B cell (primary cell): Measurements from ENCODE around the gene ZC3H11A. TPM values are rescaled to one million over a fixed set of nuclear protein-coding genes. Genes with fewer than 3 reads are reported as not detected.

ENCODE experiments used
- ATAC-seq: fragments of 200-7000 bp; cut with Tn5 transposase; one replicate; pipeline ENCODE4 v1.10.0; 2021; ENCODE audit warnings: low read depth, mild to moderate bottlenecking, moderate number of reproducible peaks, moderate library complexity
- CTCF ChIA-PET: fragments of 350-600 bp; sonication (Branson Sonifier 250); formaldehyde crosslinking; loops from one replicate; lab custom pipeline; 2021; ENCODE audit warnings: antibody characterized with exemption, inconsistent platforms; lab: Charles Lee
- POLR2A ChIA-PET: fragments of 350-600 bp; sonication (Branson Sonifier 250); formaldehyde crosslinking; loops from one replicate; lab custom pipeline; 2021; ENCODE audit warnings: antibody characterized with exemption; lab: Charles Lee
- DNase-seq: peaks from one replicate; pipeline ENCODE4 v3.0.0; 2013
- H2AFZ ChIP-seq: 2 replicates; pipeline ENCODE4 v1.6.1; 2012; ENCODE audit warnings: mild to moderate bottlenecking, low read depth, low read length; ENCODE audit not compliant: insufficient read depth, poor library complexity, severe bottlenecking
- H3K27ac ChIP-seq, 2 donors: 1 replicate in 1 of 2; 2 replicates in 1 of 2; pipeline ENCODE4 v1.5.1; 2012 to 2013; ENCODE audit warnings: low read length in 2 of 2, mild to moderate bottlenecking in 2 of 2, moderate library complexity in 1 of 2
- H3K27me3 ChIP-seq, 4 experiments: fragments of 200-600 bp in 1 of 4; sonication (generic) in 1 of 4; replicated peaks in 1 of 4; 1 replicate in 2 of 4; 2 replicates in 2 of 4; pipeline versions ENCODE4 v1.6.1 to v1.7.0; 2013 to 2016; ENCODE audit warnings: low read length in 3 of 4, mild to moderate bottlenecking in 2 of 4, mixed read lengths in 1 of 4, moderate library complexity in 1 of 4; ENCODE audit not compliant: insufficient read depth in 4 of 4, control insufficient read depth in 3 of 4; ENCODE audit errors: control extremely low read depth in 1 of 4
- H3K36me3 ChIP-seq, 2 experiments: replicated peaks in 1 of 2; 1 replicate in 1 of 2; 2 replicates in 1 of 2; pipeline versions ENCODE4 v1.6.1 to v1.7.1; 2013; ENCODE audit warnings: low read length in 1 of 2; ENCODE audit not compliant: insufficient read depth in 2 of 2, control insufficient read depth in 1 of 2; ENCODE audit errors: control extremely low read depth in 1 of 2, extremely low read depth in 1 of 2
- H3K4me1 ChIP-seq, 2 donors: fragments of 200-600 bp in 1 of 2; sonication (generic) in 1 of 2; 1 replicate in 1 of 2; 2 replicates in 1 of 2; pipeline versions ENCODE4 v1.5.1 to v1.6.1; 2013 to 2017; ENCODE audit warnings: low read length in 2 of 2; ENCODE audit not compliant: control insufficient read depth in 2 of 2, insufficient read depth in 2 of 2
- H3K4me2 ChIP-seq: replicated peaks from 2 replicates; pipeline ENCODE3; 2012; ENCODE audit warnings: mild to moderate bottlenecking, low read depth, low read length; ENCODE audit not compliant: poor library complexity, severe bottlenecking
- H3K4me3 ChIP-seq, 5 experiments: fragments of 200-600 bp in 1 of 5; sonication (generic) in 1 of 5; 1 replicate in 3 of 5; 2 replicates in 2 of 5; pipeline versions ENCODE4 v1.5.1 to v1.7.0; 2011 to 2016; ENCODE audit warnings: low read length in 4 of 5, mild to moderate bottlenecking in 4 of 5, low read depth in 2 of 5, control low read depth in 1 of 5, moderate library complexity in 1 of 5; ENCODE audit not compliant: insufficient read depth in 1 of 5; ENCODE audit errors: control extremely low read depth in 1 of 5, extremely low read depth in 1 of 5
- H3K79me2 ChIP-seq: fragments of 200-600 bp; sonication (generic); one replicate; pipeline ENCODE4 v1.6.0; 2016; ENCODE audit warnings: low read length; ENCODE audit not compliant: control insufficient read depth, insufficient read depth
- H3K9ac ChIP-seq: fragments of 200-600 bp; sonication (generic); 2 replicates; pipeline ENCODE4 v1.6.1; 2017; ENCODE audit warnings: mild to moderate bottlenecking, low read length, moderate library complexity
- H3K9me3 ChIP-seq, 3 donors: one replicate each; pipeline versions ENCODE4 v1.6.1 to v1.7.1; 2013; ENCODE audit warnings: low read length in 2 of 3; ENCODE audit not compliant: control insufficient read depth in 2 of 3, insufficient read depth in 1 of 3; ENCODE audit errors: control extremely low read depth in 1 of 3
- H4K20me1 ChIP-seq: 2 replicates; pipeline ENCODE4 v1.6.0; 2012; ENCODE audit warnings: mild to moderate bottlenecking, low read length; ENCODE audit not compliant: insufficient read depth, control insufficient read depth, poor library complexity, severe bottlenecking
- H3K27ac Mint-ChIP-seq: one replicate; pipeline ENCODE4 v1.8.0; 2021; ENCODE audit warnings: mixed read lengths
- H3K27me3 Mint-ChIP-seq: one replicate; pipeline ENCODE4 v1.8.0; 2021; ENCODE audit warnings: mixed read lengths
- H3K4me1 Mint-ChIP-seq: one replicate; pipeline ENCODE4 v1.8.0; 2021; ENCODE audit warnings: mixed read lengths
- H3K4me3 Mint-ChIP-seq: one replicate; pipeline ENCODE4 v1.8.0; 2021; ENCODE audit warnings: mixed read lengths
- H3K9me3 Mint-ChIP-seq: one replicate; pipeline ENCODE4 v1.8.0; 2022; ENCODE audit warnings: mixed read lengths; ENCODE audit not compliant: insufficient read depth
- CTCF ChIP-seq: fragments of 200-600 bp; IDR thresholded peaks from one replicate; pipeline ENCODE4 v1.8.0; 2022; ENCODE audit warnings: antibody characterized with exemption, mild to moderate bottlenecking
- EZH2 ChIP-seq: IDR thresholded peaks from 2 replicates; pipeline ENCODE4 v1.6.1; 2012; ENCODE audit warnings: borderline replicate concordance, low read depth, mild to moderate bottlenecking, moderate library complexity, low read length; ENCODE audit not compliant: insufficient read depth, poor library complexity, severe bottlenecking
- WGBS: methylation state at CpG from one replicate; pipeline ENCODE4 v1.1.5; 2013; ENCODE audit warnings: missing lambda C conversion rate; ENCODE audit not compliant: insufficient coverage; 5-methylcytosine and 5-hydroxymethylcytosine counted together
- intact Hi-C: fragments of 100-400 bp; cut with micrococcal nuclease; formaldehyde crosslinking; loops from one replicate; pipeline ENCODE4 v1.10.0; 2022
- polyA plus RNA-seq: library from polyadenylated mRNA; depleted of rRNA; stranded (reverse); fragments of >200 nt; gene quantifications from 2 replicates; pipeline ENCODE4 v1.2.3, GENCODE V29; 2012
- total RNA-seq, 2 donors: library from RNA; stranded (reverse); fragments of 120-200 nt in 1 of 2; gene quantifications; 1 replicate in 1 of 2; 2 replicates in 1 of 2; pipeline versions ENCODE4 v1.2.3 to v1.2.4, GENCODE V29; 2013 to 2022

The ZC3H11A gene
- total and polyA plus RNA-seq, 2 donors (not counting 1 experiment from before 2014, with no cell fraction given) = 72.1 to 130 TPM

DNA sequence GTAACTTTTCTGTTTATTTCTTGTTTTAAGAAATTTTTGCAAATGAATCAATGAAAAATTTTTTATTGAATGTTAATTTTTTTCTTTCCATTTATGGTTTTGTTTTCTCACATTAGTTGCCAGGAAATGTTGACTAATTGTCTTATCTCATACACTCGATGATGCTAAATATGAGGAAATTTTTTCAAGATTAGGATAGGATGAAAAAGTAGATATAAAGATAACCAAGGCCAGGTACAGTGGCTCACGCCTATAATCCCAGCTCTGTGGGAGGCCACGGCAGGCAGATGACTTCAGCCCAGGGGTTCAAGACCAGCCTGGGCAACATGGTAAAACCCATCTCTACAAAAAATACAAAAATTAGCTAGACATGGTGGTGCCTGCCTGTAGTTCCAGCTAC, 17.8 kb upstream of the ZC3H11A start:
- no peaks in the 10 kb centered on the region for H3K9me3 ChIP-seq
- H3K27me3 ChIP-seq = no peaks in the 10 kb centered on the region
- no peak for TF ChIP-seq EZH2
- no peak for TF ChIP-seq CTCF
- WGBS = 93% methylated on average over 3 of the region's 3 CpGs
- H3K4me1 ChIP-seq = peaks cover 0 to 6% of the 10 kb centered on the region in 2 donors
- POLR2A ChIA-PET = no interaction called here
- H3K79me2 ChIP-seq = no peaks in the 10 kb centered on the region
- no peak overlapping the region for H3K27ac ChIP-seq
- no peak for ATAC-seq
- no peak for DNase-seq
- peaks cover 15% of the 10 kb centered on the region for H3K4me1 Mint-ChIP-seq
- no peak overlapping the region for H3K27ac Mint-ChIP-seq
- H3K36me3 ChIP-seq = peaks cover 5 to 13% of the 10 kb centered on the region in 2 experiments
- H3K9ac ChIP-seq = no peak overlapping the region
- no peak overlapping the region for H3K4me2 ChIP-seq
- no peaks in the 10 kb centered on the region for H4K20me1 ChIP-seq
- H3K9me3 Mint-ChIP-seq = no peaks in the 10 kb centered on the region
- intact Hi-C loops = loop anchor here (2.0 kb wide), 1 partner anchor 273 kb away; no protein-coding TSS in a partner anchor
- no peak overlapping the region for H3K4me3 Mint-ChIP-seq
- H3K27me3 Mint-ChIP-seq = no peaks in the 10 kb centered on the region
- CTCF ChIA-PET = interaction anchor here (1.5 to 4.0 kb wide), 7 partner anchors 44 to 274 kb away, joined by 3 to 25 read pairs (median 7); no protein-coding TSS in a partner anchor
- no peak overlapping the region for H3K4me3 ChIP-seq
- H2AFZ ChIP-seq = no peak overlapping the region

- Histone ChIP-seq H3K9ac (no peak overlapping the region), H3K4me1 (peaks cover 0 to 6% of the 10 kb centered on the region in 2 donors), H3K27me3 (no peaks in the 10 kb centered on the region), H2AFZ (no peak overlapping the region), H3K36me3 (peaks cover 5 to 10% of the 10 kb centered on the region in 2 experiments), H3K27ac (no peak overlapping the region), H3K9me3 (no peaks in the 10 kb centered on the region), H3K79me2 (no peaks in the 10 kb centered on the region), H3K4me3 (no peak overlapping the region), H4K20me1 (no peaks in the 10 kb centered on the region), H3K4me2 (no peak overlapping the region)
- Mint-ChIP-seq H3K27ac (no peak overlapping the region), H3K4me3 (no peak overlapping the region), H3K9me3 (no peaks in the 10 kb centered on the region), H3K27me3 (no peaks in the 10 kb centered on the region), H3K4me1 (peaks cover 15% of the 10 kb centered on the region)
- TF ChIP-seq EZH2 (no peak), CTCF (no peak)
- ATAC-seq (no peak), DNase-seq (no peak)
- ChIA-PET POLR2A (no interaction called here), CTCF (interaction anchor here (1.5 to 2.5 kb wide), 4 partner anchors 45 to 271 kb away, joined by 3 to 25 read pairs (median 6); no protein-coding TSS in a partner anchor)
- intact Hi-C loops = no loop called here
- WGBS = no CpG with 5 or more reads among the region's 3 CpGs
Measured at GRCh38 chr1:203778146-203778545, 17.3 kb upstream of the ZC3H11A start.
